ENCODE results near the gene TESK1.

DNA sequence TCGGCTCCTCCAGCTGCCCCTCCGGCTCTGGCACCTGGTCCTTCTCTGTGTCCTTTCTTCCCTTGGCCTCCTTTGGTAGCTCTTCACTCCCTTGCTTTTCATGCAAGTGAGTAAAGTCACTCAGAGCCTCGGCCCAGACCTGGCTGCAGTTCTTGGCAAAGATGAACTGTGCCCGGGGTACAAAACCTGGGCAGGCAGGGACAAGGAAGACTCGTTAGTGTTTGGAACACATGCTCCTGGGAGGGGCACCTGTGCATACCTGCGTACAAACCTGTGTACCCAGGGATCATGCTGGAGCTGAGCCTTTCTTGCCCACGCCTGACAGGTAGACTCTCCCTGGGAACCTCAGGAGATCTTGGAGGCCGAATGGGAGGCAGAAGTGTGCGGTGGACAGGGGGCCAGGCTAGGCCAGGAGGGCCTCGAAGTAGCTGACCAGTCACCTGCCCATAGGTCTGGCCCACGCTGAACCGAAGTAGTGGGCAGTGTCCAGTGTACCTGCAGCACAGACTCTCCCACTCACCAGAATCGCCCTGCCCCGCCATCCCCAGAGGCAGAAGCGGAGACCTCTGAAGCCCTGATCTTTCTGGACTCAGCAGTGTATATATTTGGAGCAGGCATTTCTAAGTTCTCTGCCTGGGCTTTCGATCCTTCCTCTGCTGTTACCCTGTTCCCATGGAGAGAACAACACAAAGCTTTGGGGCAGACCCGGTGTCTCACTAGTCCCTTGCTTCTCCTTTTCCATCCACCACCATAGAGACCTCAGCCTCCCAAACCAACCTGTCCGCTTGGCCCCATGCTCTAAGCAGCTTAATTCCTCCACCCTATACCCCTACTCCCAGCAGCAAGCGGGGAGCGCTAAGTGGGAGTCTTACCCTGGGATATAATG, 41.9 kb upstream of the TESK1 start:
- TF ChIP-seq, protein P1, sequence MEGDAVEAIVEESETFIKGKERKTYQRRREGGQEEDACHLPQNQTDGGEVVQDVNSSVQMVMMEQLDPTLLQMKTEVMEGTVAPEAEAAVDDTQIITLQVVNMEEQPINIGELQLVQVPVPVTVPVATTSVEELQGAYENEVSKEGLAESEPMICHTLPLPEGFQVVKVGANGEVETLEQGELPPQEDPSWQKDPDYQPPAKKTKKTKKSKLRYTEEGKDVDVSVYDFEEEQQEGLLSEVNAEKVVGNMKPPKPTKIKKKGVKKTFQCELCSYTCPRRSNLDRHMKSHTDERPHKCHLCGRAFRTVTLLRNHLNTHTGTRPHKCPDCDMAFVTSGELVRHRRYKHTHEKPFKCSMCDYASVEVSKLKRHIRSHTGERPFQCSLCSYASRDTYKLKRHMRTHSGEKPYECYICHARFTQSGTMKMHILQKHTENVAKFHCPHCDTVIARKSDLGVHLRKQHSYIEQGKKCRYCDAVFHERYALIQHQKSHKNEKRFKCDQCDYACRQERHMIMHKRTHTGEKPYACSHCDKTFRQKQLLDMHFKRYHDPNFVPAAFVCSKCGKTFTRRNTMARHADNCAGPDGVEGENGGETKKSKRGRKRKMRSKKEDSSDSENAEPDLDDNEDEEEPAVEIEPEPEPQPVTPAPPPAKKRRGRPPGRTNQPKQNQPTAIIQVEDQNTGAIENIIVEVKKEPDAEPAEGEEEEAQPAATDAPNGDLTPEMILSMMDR (IDR thresholded peaks at IDR 0.05): no peak
- no peak for TF ChIP-seq POLR2A (IDR thresholded peaks at IDR 0.05)

Data from Peyer's patch (tissue), 4 donors.